A549 treated with AZD2906 at 1 μM for 4 hours (cell line): ENCODE data around the gene MEG3. TPM values are rescaled to one million over a fixed set of nuclear protein-coding genes. Genes with fewer than 3 reads are reported as not detected.

ENCODE experiments used
- total RNA-seq: library from RNA; stranded (reverse); fragments of 200-300 nt; extraction: Qiagen RNA extraction; gene quantifications from 5 replicates; pipeline ENCODE4 v1.2.3, GENCODE V29; 2022

Gene MEG3
- 34.5 to 52.7 TPM (median 43.8 TPM) in 5 replicates for total RNA-seq

DNA sequence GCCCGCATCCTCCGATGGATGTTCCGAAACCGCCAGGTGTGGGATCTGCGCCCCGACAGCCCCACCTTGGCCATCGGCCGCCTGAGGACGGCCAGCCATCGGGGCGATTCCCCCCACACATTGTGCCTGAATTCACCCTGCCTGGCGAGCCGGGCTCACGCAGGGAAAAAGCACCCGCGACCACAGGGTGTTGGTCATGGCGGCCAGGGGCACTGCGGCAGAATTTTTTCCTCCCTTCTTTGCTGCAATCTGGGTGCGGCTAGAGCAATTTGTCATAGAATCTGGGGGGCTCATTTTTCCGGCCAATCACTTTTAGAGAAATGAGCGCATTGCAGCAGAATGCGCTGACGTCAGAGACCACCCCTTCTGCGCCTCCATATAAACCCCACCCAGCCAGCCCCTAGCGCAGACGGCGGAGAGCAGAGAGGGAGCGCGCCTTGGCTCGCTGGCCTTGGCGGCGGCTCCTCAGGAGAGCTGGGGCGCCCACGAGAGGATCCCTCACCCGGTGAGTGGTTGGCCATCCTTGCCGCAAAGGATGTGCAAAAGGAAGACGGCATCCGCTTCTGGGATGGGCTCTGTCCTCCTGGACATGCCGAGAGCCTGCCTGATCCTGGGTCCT lies at the start of gene MEG3:
MEG3 (plus strand) TSS at position 406 of the 619 bp plus-strand sequence.

DNA sequence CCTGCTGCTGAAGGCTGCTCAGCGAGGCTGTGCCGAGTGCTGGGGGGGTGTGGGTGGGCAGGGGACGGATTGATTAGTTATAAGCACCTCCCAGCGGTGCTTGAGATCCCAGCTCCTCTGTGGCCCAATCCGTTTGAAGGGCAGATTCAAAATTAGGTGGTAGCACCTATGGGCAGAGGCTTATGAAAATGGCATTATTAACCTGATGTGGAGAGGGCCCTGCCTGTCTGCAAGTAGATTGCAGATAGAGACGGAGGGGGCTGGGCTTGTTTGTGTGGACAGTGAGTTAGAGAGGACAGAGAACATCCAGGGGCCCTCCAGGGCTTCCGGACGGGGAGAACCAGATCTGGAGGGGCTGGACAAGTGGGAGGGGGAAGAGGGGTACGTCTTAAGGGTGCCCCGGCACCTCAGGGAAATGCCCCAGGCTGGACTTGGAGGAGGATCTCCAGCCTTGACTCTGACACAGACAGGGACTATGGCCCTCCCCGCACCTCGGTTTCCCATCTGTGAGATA lies 77.8 kb downstream of the MEG3 start, which contains the start of gene RTL1:
RTL1 (minus strand) TSS at position 51 of the 514 bp plus-strand sequence. CDS start 18,934 bp downstream, outside the sequence.

Other genes with a start within 250 kb of the MEG3 start
- gene BEGAIN, start 238.7 kb upstream of the MEG3 start, total RNA-seq: 6.0 to 7.7 TPM (median 6.4 TPM) in 5 replicates
- 0.17 to 0.41 TPM (median 0.26 TPM) in 5 replicates for gene DLK1, start 99.2 kb upstream of the MEG3 start, total RNA-seq
- 0.16 to 0.27 TPM (median 0.22 TPM) in 5 replicates for gene RTL1, start 77.6 kb downstream of the MEG3 start, total RNA-seq